Thoracic aorta (tissue), 2 donors: ENCODE measurements around the gene BANP. TPM values are rescaled to one million over a fixed set of nuclear protein-coding genes. Genes with fewer than 3 reads are reported as not detected.

Source experiments
- ATAC-seq: fragments of 150-250 bp; one replicate; pipeline ENCODE4 v1.8.0; 2017; ENCODE audit warnings: low read depth; ENCODE audit not compliant: insufficient number of reproducible peaks, low FRiP score
- DNase-seq: peaks from one replicate; pipeline ENCODE4 v3.0.0-alpha.2; 2020; ENCODE audit warnings: low spot score
- H3K27ac ChIP-seq, 2 donors: fragments of 200-600 bp; sonication (generic); 1 replicate in 1 of 2; 2 replicates in 1 of 2; pipeline ENCODE4 v1.5.1; 2016; ENCODE audit warnings: mild to moderate bottlenecking in 2 of 2, moderate library complexity in 2 of 2
- H3K27me3 ChIP-seq: fragments of 200-600 bp; sonication (generic); replicated peaks from 2 replicates; pipeline ENCODE4 v1.6.0; 2016; ENCODE audit warnings: mild to moderate bottlenecking; ENCODE audit not compliant: insufficient read depth
- H3K36me3 ChIP-seq: fragments of 200-600 bp; sonication (generic); one replicate; pipeline ENCODE4 v1.5.1; 2016
- H3K4me1 ChIP-seq, 2 donors: fragments of 200-600 bp; sonication (generic); 1 replicate in 1 of 2; 2 replicates in 1 of 2; pipeline versions ENCODE4 v1.5.1 to v1.6.0; 2016; ENCODE audit warnings: low read depth in 2 of 2, mild to moderate bottlenecking in 1 of 2; ENCODE audit not compliant: control insufficient read depth in 1 of 2
- H3K4me3 ChIP-seq: fragments of 200-600 bp; sonication (generic); 2 replicates; pipeline ENCODE4 v1.5.1; 2016; ENCODE audit warnings: mild to moderate bottlenecking
- H3K9me3 ChIP-seq: fragments of 200-600 bp; sonication (generic); 2 replicates; pipeline ENCODE4 v1.5.1; 2016
- total RNA-seq, 2 donors: library from RNA; depleted of rRNA; stranded (reverse); fragments of >200 nt; gene quantifications; one replicate each; pipeline versions ENCODE4 v1.1.0 to v1.2.3, GENCODE V29; 2016
- TF ChIP-seq, protein P1 (sequence below): fragments of 200-600 bp; sonication (generic); IDR thresholded peaks from one replicate; pipeline ENCODE4 v1.5.1; 2019; ENCODE audit warnings: antibody characterized with exemption

The BANP gene
- total RNA-seq, 2 donors from 2014 or later = 18.6 to 21.8 TPM

- ATAC-seq = no peak
- no peak overlapping the region for H3K4me3 ChIP-seq
- H3K27ac ChIP-seq = no peak overlapping the region
- DNase-seq = no peak
- H3K36me3 ChIP-seq = peaks cover 8% of the 10 kb centered on the region
- H3K27me3 ChIP-seq = no peaks in the 10 kb centered on the region
- TF ChIP-seq, protein P1, sequence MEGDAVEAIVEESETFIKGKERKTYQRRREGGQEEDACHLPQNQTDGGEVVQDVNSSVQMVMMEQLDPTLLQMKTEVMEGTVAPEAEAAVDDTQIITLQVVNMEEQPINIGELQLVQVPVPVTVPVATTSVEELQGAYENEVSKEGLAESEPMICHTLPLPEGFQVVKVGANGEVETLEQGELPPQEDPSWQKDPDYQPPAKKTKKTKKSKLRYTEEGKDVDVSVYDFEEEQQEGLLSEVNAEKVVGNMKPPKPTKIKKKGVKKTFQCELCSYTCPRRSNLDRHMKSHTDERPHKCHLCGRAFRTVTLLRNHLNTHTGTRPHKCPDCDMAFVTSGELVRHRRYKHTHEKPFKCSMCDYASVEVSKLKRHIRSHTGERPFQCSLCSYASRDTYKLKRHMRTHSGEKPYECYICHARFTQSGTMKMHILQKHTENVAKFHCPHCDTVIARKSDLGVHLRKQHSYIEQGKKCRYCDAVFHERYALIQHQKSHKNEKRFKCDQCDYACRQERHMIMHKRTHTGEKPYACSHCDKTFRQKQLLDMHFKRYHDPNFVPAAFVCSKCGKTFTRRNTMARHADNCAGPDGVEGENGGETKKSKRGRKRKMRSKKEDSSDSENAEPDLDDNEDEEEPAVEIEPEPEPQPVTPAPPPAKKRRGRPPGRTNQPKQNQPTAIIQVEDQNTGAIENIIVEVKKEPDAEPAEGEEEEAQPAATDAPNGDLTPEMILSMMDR = no peak
- H3K9me3 ChIP-seq = no peaks in the 10 kb centered on the region
- H3K4me1 ChIP-seq = no peaks in the 10 kb centered on the region
Measured at GRCh38 chr16:88002749-88003148, 51.5 kb downstream of the BANP start.

DNA sequence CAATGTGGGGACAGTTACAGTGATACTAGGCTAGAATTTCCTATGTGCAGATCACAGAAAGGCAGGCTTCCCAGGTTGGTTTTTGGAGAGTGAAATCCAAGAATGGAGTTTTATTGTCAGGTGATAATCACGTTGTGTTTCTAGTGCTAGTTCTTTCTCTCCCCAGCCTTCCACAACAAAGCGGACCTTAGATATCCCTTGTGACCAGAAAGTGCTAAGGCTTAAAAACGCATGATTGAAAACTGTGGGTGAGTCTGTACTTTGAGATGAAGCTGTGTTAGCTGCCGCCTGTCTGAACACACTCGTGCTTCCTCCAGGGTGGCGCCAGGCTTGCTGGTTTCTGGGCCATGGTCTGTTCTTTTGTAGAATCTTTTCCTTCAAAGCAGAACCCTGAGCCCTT lies 52.1 kb downstream of the BANP start:
- no peaks in the 10 kb centered on the region for H3K9me3 ChIP-seq
- H3K4me3 ChIP-seq = no peak overlapping the region
- TF ChIP-seq, protein P1 = no peak
- DNase-seq (no peak), ATAC-seq (no peak)
- no peaks in the 10 kb centered on the region for H3K27me3 ChIP-seq
- H3K4me1 ChIP-seq = no peaks in the 10 kb centered on the region
- H3K27ac ChIP-seq = no peak overlapping the region
- H3K36me3 ChIP-seq = peaks cover 8% of the 10 kb centered on the region

DNA sequence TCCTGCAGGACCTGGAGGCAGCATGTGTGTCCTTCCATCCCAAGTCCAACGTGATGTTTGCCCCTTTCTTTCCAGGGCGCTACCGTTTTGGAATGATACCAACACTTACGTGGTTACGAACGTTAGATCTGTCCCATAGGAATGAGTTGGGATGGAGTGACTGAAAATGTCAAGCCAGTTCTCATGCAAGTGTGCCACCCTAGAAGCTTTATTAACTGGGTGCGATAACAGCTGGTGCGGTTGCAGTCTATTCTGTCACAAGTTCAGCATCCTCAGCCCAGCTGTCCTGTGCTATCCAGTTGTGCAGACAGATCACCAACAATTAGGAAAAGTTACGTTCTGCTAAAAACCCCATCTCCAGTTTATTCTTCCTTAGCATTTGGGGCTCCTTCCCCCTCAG lies 52.5 kb downstream of the BANP start:
- ATAC-seq (no peak), DNase-seq (no peak)
- Histone ChIP-seq H3K27me3 (no peaks in the 10 kb centered on the region), H3K27ac (no peak overlapping the region), H3K36me3 (peaks cover 8% of the 10 kb centered on the region), H3K4me3 (no peak overlapping the region), H3K9me3 (no peaks in the 10 kb centered on the region), H3K4me1 (no peaks in the 10 kb centered on the region)
- TF ChIP-seq, protein P1 = no peak

DNA sequence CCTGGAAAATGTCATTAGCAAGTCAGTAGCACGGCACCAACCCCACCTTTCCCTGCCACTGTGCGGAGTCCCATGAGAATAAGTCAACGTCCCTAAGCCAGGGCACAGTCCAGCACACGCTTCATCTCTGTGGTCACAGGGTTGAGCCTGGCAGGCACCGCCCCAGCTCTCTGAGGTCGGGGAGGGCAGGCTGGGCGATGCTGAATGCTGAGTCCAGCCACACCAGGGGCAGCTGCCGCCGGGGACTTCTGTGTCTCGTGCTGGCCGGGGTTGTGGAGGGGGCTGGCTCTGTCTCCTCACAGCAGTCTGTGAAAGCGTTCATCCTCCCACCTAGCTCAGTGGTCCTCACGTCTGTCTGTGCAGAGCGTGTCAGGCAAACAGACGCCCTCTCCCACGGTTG lies 53.2 kb downstream of the BANP start:
- H3K4me3 ChIP-seq = no peak overlapping the region
- no peaks in the 10 kb centered on the region for H3K4me1 ChIP-seq
- H3K9me3 ChIP-seq = no peaks in the 10 kb centered on the region
- no peak overlapping the region for H3K27ac ChIP-seq
- TF ChIP-seq, protein P1 = no peak
- no peaks in the 10 kb centered on the region for H3K27me3 ChIP-seq
- H3K36me3 ChIP-seq = peaks cover 8% of the 10 kb centered on the region
- ATAC-seq (no peak), DNase-seq (no peak)

DNA sequence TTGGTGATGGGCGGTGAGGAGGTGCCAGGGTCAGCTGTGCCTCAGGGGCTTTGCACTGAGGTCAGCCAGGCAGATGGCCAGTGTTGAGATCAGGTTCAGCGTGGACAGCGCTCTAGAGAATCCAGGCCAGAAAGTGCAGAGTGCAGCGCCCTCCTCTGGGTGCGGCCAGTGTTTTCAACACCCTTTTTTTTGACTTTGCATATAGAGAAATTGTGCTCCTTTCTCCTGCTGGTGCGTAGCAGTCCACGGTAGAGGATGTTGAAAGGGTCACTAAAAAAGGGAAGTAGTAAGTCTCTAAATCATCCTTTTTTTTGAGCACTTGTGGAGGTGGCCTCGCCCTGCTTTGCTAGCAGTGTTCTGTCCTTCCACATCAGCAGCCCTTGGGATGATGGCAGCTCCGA lies 53.9 kb downstream of the BANP start:
- Histone ChIP-seq H3K36me3 (peaks cover 8% of the 10 kb centered on the region), H3K27me3 (no peaks in the 10 kb centered on the region), H3K27ac (no peak overlapping the region), H3K9me3 (no peaks in the 10 kb centered on the region), H3K4me1 (no peaks in the 10 kb centered on the region), H3K4me3 (no peak overlapping the region)
- ATAC-seq (no peak), DNase-seq (no peak)
- TF ChIP-seq, protein P1 = no peak
